ENCODE measurements around the gene USP33.
"Not testable (repeated sequence)": the region's sequence is repeated elsewhere in the genome, so short reads cannot be mapped to it uniquely, and the experiment has no call there.

The USP33 gene

GRCh38 chr1:77759071-77760028, at the start of gene USP33:
Gene USP33 (minus strand): TSS chr1:77759852. CDS start chr1:77741697, 18,155 bp downstream.
- DNase-seq (ENCODE audit: low spot score), result peak; percentile 94

GRCh38 chr1:77803371-77803770, 43.7 kb upstream of the USP33 start:
- DNase-seq (ENCODE audit: low spot score), result no peak

- DNase-seq (ENCODE audit: low spot score), result no peak
Measured at GRCh38 chr1:77802026-77802425, 42.4 kb upstream of the USP33 start.

GRCh38 chr1:77797991-77798390, 38.3 kb upstream of the USP33 start:
- no peak for DNase-seq (ENCODE audit: low spot score)

- no peak for DNase-seq (ENCODE audit: low spot score)
Measured at GRCh38 chr1:77796695-77797405, 37.2 kb upstream of the USP33 start.

GRCh38 chr1:77794550-77794949, 34.9 kb upstream of the USP33 start:
- no peak for DNase-seq (ENCODE audit: low spot score)

GRCh38 chr1:77786093-77786741, 26.6 kb upstream of the USP33 start:
- not testable (repeated sequence) for DNase-seq (ENCODE audit: low spot score)

GRCh38 chr1:77783141-77783540, 23.5 kb upstream of the USP33 start:
- no peak for DNase-seq (ENCODE audit: low spot score)

GRCh38 chr1:77781683-77782082, 22.0 kb upstream of the USP33 start:
- no peak for DNase-seq (ENCODE audit: low spot score)

GRCh38 chr1:77779529-77780281, 20.1 kb upstream of the USP33 start, which contains the start of gene MIGA1:
Gene MIGA1 (plus strand): TSS chr1:77779649. CDS start chr1:77783253, 3,604 bp downstream.
- peak; percentile 89 for DNase-seq (ENCODE audit: low spot score)

- no peak for DNase-seq (ENCODE audit: low spot score)
Measured at GRCh38 chr1:77776007-77776700, 16.5 kb upstream of the USP33 start.

- no peak for DNase-seq (ENCODE audit: low spot score)
Measured at GRCh38 chr1:77768006-77768405, 8.4 kb upstream of the USP33 start.

- DNase-seq (ENCODE audit: low spot score), result no peak
Measured at GRCh38 chr1:77762072-77762476, 2.4 kb upstream of the USP33 start.

- no peak for DNase-seq (ENCODE audit: low spot score)
Measured at GRCh38 chr1:77757603-77758002, 2.0 kb downstream of the USP33 start.

- no peak for DNase-seq (ENCODE audit: low spot score)
Measured at GRCh38 chr1:77757066-77757584, 2.5 kb downstream of the USP33 start.

GRCh38 chr1:77756052-77756754, 3.4 kb downstream of the USP33 start:
- DNase-seq (ENCODE audit: low spot score), result no peak

- not testable (repeated sequence) for DNase-seq (ENCODE audit: low spot score)
Measured at GRCh38 chr1:77749489-77749888, 10.2 kb downstream of the USP33 start.

- no peak for DNase-seq (ENCODE audit: low spot score)
Measured at GRCh38 chr1:77744576-77744975, 15.1 kb downstream of the USP33 start.

- DNase-seq (ENCODE audit: low spot score), result no peak
Measured at GRCh38 chr1:77742011-77742555, 17.6 kb downstream of the USP33 start.

- DNase-seq (ENCODE audit: low spot score), result no peak
Measured at GRCh38 chr1:77741316-77741715, 18.3 kb downstream of the USP33 start.

Measured in D341Med (cell line).